Measurements from ENCODE around the gene FBXL7.

The FBXL7 gene

DNA sequence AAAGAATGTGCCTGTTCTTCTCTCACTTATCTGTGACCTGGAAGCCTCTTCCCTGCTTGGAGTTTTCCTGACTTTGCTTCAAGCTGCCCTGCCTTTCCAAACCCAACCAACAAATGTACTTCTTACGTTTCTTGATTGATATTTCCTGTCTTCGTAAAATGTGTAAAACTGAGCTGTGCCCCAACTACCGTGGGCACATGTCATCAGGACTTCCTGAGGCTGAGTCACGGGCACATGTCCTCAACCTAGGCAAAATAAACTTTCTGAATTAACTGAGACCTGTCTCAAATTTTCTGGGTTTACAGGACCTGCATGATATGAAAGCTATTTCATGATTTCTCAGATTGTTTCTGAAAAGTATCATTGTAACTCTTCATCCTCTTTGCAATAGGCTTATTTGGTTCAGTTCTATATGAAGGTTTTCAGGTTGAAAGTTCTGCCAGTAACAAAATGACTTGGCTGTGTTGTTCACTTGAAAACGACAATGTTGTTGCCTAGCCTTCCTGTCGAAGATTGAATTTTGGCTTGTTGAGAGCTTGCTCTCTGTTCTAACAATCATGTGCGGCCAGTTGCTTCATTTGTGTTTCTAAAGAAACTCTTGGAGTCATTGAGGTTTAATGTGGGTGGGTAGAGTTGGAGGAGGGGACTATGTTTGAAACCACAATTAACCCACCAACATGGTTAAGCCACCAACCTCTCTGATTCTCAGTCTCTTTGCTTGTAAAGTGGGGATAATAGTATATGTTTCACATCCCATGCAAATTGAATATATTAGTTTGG lies 145.6 kb downstream of the FBXL7 start:
- TF ChIP-seq, protein P1, sequence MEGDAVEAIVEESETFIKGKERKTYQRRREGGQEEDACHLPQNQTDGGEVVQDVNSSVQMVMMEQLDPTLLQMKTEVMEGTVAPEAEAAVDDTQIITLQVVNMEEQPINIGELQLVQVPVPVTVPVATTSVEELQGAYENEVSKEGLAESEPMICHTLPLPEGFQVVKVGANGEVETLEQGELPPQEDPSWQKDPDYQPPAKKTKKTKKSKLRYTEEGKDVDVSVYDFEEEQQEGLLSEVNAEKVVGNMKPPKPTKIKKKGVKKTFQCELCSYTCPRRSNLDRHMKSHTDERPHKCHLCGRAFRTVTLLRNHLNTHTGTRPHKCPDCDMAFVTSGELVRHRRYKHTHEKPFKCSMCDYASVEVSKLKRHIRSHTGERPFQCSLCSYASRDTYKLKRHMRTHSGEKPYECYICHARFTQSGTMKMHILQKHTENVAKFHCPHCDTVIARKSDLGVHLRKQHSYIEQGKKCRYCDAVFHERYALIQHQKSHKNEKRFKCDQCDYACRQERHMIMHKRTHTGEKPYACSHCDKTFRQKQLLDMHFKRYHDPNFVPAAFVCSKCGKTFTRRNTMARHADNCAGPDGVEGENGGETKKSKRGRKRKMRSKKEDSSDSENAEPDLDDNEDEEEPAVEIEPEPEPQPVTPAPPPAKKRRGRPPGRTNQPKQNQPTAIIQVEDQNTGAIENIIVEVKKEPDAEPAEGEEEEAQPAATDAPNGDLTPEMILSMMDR (IDR thresholded peaks at IDR 0.05): no peak
- H3K4me1 ChIP-seq (ENCODE audit: control insufficient read depth in 1 of 2, insufficient read depth in 1 of 2, low read depth in 1 of 2, low read length in 1 of 2): no peaks in the 10 kb centered on the region
- no peak overlapping the region for H3K4me3 ChIP-seq (ENCODE audit: low read depth in 1 of 2, low read length in 1 of 2)
- no peak overlapping the region for H3K27ac ChIP-seq
- H3K36me3 ChIP-seq: no peaks in the 10 kb centered on the region
- H3K27me3 ChIP-seq: no peaks in the 10 kb centered on the region
- no peaks in the 10 kb centered on the region for H3K9me3 ChIP-seq

DNA sequence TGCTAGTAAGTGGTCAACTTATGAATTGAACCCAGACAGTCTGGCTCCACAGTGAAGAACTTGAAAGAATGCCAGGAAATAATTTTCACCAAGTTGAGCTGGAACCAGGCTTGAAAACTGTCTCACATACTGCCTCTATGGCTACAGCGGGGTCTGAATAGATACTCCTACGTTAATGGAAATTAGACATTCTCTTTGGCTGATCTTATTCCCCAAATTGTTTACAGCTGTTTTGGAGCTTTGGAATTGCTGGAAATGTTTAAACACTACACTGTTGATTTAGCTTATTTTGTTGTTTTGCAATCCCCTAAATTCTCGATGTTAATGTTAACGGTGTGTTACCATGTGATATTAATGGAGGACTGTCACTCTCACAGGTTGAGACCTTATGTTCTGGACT lies 146.4 kb downstream of the FBXL7 start:
- no peaks in the 10 kb centered on the region for H3K36me3 ChIP-seq
- H3K27me3 ChIP-seq: no peaks in the 10 kb centered on the region
- no peaks in the 10 kb centered on the region for H3K9me3 ChIP-seq
- TF ChIP-seq, protein P1 (IDR thresholded peaks at IDR 0.05): no peak
- no peak overlapping the region for H3K4me3 ChIP-seq (ENCODE audit: low read depth in 1 of 2, low read length in 1 of 2)
- no peak overlapping the region for H3K27ac ChIP-seq
- H3K4me1 ChIP-seq (ENCODE audit: control insufficient read depth in 1 of 2, insufficient read depth in 1 of 2, low read depth in 1 of 2, low read length in 1 of 2): no peaks in the 10 kb centered on the region

DNA sequence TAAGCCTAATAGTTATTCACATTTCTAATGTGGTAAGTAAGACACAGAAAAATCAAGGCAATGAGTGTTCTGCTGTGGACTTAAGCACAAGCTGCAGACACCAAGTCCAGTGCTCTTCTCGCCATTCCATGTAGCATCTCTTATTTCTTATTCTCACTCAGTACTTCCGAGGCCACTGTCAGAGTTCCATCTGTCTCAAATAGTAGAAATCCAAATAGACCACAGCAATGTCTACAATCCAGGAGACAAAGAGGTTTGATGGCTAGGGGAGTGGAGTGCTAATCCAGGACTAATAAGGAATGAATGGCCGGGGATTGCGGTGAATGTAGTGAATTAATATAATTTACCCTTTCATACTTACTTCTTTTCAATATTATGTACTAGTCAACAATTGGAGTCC lies 147.3 kb downstream of the FBXL7 start:
- Histone ChIP-seq H3K4me3 (ENCODE audit: low read depth in 1 of 2, low read length in 1 of 2) (no peak overlapping the region), H3K27me3 (no peaks in the 10 kb centered on the region), H3K27ac (no peak overlapping the region), H3K4me1 (ENCODE audit: control insufficient read depth in 1 of 2, insufficient read depth in 1 of 2, low read depth in 1 of 2, low read length in 1 of 2) (no peaks in the 10 kb centered on the region), H3K9me3 (no peaks in the 10 kb centered on the region), H3K36me3 (no peaks in the 10 kb centered on the region)
- TF ChIP-seq, protein P1 (IDR thresholded peaks at IDR 0.05): no peak

DNA sequence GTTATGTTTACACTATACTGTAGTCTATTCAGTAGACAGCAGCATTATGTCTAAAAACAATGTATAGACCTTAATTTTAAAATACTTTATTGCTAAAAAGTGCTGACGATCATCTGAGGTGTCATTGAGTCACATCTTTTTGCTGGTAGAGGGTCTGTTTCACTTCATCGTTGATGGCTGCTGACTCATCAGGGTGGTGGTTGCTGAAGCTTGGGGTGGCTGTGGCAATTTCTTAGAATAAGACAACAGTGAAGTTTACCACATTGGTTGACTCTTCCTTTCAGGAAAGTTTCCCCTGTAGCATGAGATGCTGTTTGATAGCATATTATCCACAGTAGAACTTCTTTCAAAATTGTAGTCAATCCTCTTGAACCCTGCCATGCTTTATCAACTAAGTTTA lies 150.3 kb downstream of the FBXL7 start:
- H3K27ac ChIP-seq: no peak overlapping the region
- no peaks in the 10 kb centered on the region for H3K4me1 ChIP-seq (ENCODE audit: control insufficient read depth in 1 of 2, insufficient read depth in 1 of 2, low read depth in 1 of 2, low read length in 1 of 2)
- no peaks in the 10 kb centered on the region for H3K9me3 ChIP-seq
- TF ChIP-seq, protein P1 (IDR thresholded peaks at IDR 0.05): no peak
- no peaks in the 10 kb centered on the region for H3K27me3 ChIP-seq
- H3K4me3 ChIP-seq (ENCODE audit: low read depth in 1 of 2, low read length in 1 of 2): no peak overlapping the region
- H3K36me3 ChIP-seq: no peaks in the 10 kb centered on the region

DNA sequence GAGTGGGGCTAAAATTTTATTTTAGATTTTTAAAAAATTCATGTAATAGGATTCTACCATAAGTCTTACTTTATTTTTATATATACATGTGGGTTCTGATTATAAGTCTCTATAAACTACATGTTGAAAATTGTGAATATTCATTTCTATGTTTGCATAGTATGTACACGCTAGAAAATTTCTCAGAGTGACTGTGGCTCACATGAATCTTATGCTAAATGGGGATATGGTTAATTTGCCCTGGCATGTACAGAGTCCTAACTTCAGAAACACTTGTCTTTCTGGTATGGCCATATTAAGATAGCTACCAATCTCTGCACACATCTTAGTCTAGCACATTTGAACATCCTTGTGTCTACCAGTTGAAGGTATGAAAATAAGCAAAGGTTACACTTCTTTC lies 154.8 kb downstream of the FBXL7 start:
- Histone ChIP-seq H3K4me1 (ENCODE audit: control insufficient read depth in 1 of 2, insufficient read depth in 1 of 2, low read depth in 1 of 2, low read length in 1 of 2) (no peaks in the 10 kb centered on the region), H3K4me3 (ENCODE audit: low read depth in 1 of 2, low read length in 1 of 2) (no peak overlapping the region), H3K36me3 (no peaks in the 10 kb centered on the region), H3K27ac (no peak overlapping the region), H3K9me3 (no peaks in the 10 kb centered on the region), H3K27me3 (no peaks in the 10 kb centered on the region)
- TF ChIP-seq, protein P1 (IDR thresholded peaks at IDR 0.05): no peak

Measured in neutrophil (primary cell).